SJSA1 (cell line): Measurements from ENCODE around the gene RAPGEF5. TPM values are rescaled to one million over a fixed set of nuclear protein-coding genes. Genes with fewer than 3 reads are reported as not detected.

Experiments
- DNase-seq, 2 experiments: peaks; one replicate each; pipeline ENCODE4 v3.0.0-alpha.2; 2015 to 2020; ENCODE audit warnings: low spot score in 2 of 2, low read depth in 1 of 2
- H3K27ac ChIP-seq: fragments of 250-450 bp; sonication (Bioruptor Pico); 2 replicates; pipeline ENCODE4 v1.5.1; 2020; ENCODE audit warnings: mild to moderate bottlenecking, moderate library complexity
- H3K27me3 ChIP-seq: fragments of 250-450 bp; sonication (Bioruptor Pico); replicated peaks from 2 replicates; pipeline ENCODE4 v1.5.1; 2020; ENCODE audit warnings: mild to moderate bottlenecking, moderate library complexity
- H3K36me3 ChIP-seq: fragments of 250-450 bp; sonication (Bioruptor Pico); 2 replicates; pipeline ENCODE4 v1.5.1; 2020; ENCODE audit warnings: mild to moderate bottlenecking
- H3K4me1 ChIP-seq: fragments of 250-450 bp; sonication (Bioruptor Pico); replicated peaks from 2 replicates; pipeline ENCODE4 v1.6.1; 2021; ENCODE audit warnings: mild to moderate bottlenecking
- H3K4me3 ChIP-seq: fragments of 250-450 bp; sonication (Bioruptor Pico); 2 replicates; pipeline ENCODE4 v1.5.1; 2020; ENCODE audit warnings: mild to moderate bottlenecking
- H3K9me3 ChIP-seq: fragments of 250-450 bp; sonication (Bioruptor Pico); replicated peaks from 2 replicates; pipeline ENCODE4 v1.5.1; 2020; ENCODE audit warnings: mild to moderate bottlenecking
- total RNA-seq: library from RNA; depleted of rRNA; stranded (reverse); fragments of >200 nt; shearing (Covaris generic); gene quantifications from 2 replicates; pipeline ENCODE4 v1.2.3, GENCODE V29; 2014

Gene RAPGEF5
- total RNA-seq, 1 experiment from 2014 or later, result 0.03 TPM

GRCh38 chr7:22329816-22330524 lies 27.0 kb downstream of the RAPGEF5 start:
- no peak for DNase-seq

GRCh38 chr7:22326181-22326580 lies 30.8 kb downstream of the RAPGEF5 start:
- Histone ChIP-seq H3K27me3 (no peaks in the 10 kb centered on the region), H3K27ac (no peak overlapping the region), H3K4me1 (no peaks in the 10 kb centered on the region), H3K4me3 (no peak overlapping the region), H3K9me3 (no peaks in the 10 kb centered on the region), H3K36me3 (no peaks in the 10 kb centered on the region)
- no peak for DNase-seq

More at GRCh38 chr7:22329816-22330524, 27.0 kb downstream of the RAPGEF5 start:
- no peak overlapping the region for H3K27ac ChIP-seq
- no peaks in the 10 kb centered on the region for H3K27me3 ChIP-seq
- H3K4me1 ChIP-seq, result no peaks in the 10 kb centered on the region
- H3K4me3 ChIP-seq, result no peak overlapping the region
- H3K36me3 ChIP-seq, result no peaks in the 10 kb centered on the region
- no peaks in the 10 kb centered on the region for H3K9me3 ChIP-seq

GRCh38 chr7:22325671-22326070 lies 31.3 kb downstream of the RAPGEF5 start:
- no peaks in the 10 kb centered on the region for H3K36me3 ChIP-seq
- no peak overlapping the region for H3K27ac ChIP-seq
- no peaks in the 10 kb centered on the region for H3K4me1 ChIP-seq
- no peak overlapping the region for H3K4me3 ChIP-seq
- DNase-seq, result no peak
- no peaks in the 10 kb centered on the region for H3K9me3 ChIP-seq
- no peaks in the 10 kb centered on the region for H3K27me3 ChIP-seq

GRCh38 chr7:22323714-22324113 lies 33.2 kb downstream of the RAPGEF5 start:
- no peak for DNase-seq
- H3K9me3 ChIP-seq, result no peaks in the 10 kb centered on the region
- no peak overlapping the region for H3K4me3 ChIP-seq
- no peaks in the 10 kb centered on the region for H3K4me1 ChIP-seq
- H3K36me3 ChIP-seq, result no peaks in the 10 kb centered on the region
- no peaks in the 10 kb centered on the region for H3K27me3 ChIP-seq
- H3K27ac ChIP-seq, result no peak overlapping the region

- no peaks in the 10 kb centered on the region for H3K27me3 ChIP-seq
- H3K9me3 ChIP-seq, result no peaks in the 10 kb centered on the region
- DNase-seq, result no peak
- no peaks in the 10 kb centered on the region for H3K36me3 ChIP-seq
- no peaks in the 10 kb centered on the region for H3K4me1 ChIP-seq
- H3K4me3 ChIP-seq, result no peak overlapping the region
- no peak overlapping the region for H3K27ac ChIP-seq
Measured at GRCh38 chr7:22320416-22320815, 36.5 kb downstream of the RAPGEF5 start.

- Histone ChIP-seq H3K4me3 (no peak overlapping the region), H3K9me3 (no peaks in the 10 kb centered on the region), H3K27me3 (no peaks in the 10 kb centered on the region), H3K4me1 (no peaks in the 10 kb centered on the region), H3K36me3 (no peaks in the 10 kb centered on the region), H3K27ac (no peak overlapping the region)
- DNase-seq, result no peak
Measured at GRCh38 chr7:22319424-22320403, 37.2 kb downstream of the RAPGEF5 start.

- H3K27ac ChIP-seq, result no peak overlapping the region
- no peak overlapping the region for H3K4me3 ChIP-seq
- H3K27me3 ChIP-seq, result no peaks in the 10 kb centered on the region
- no peaks in the 10 kb centered on the region for H3K9me3 ChIP-seq
- no peaks in the 10 kb centered on the region for H3K4me1 ChIP-seq
- DNase-seq, result no peak
- no peaks in the 10 kb centered on the region for H3K36me3 ChIP-seq
Measured at GRCh38 chr7:22318376-22318775, 38.6 kb downstream of the RAPGEF5 start.

GRCh38 chr7:22317632-22318031 lies 39.3 kb downstream of the RAPGEF5 start:
- no peaks in the 10 kb centered on the region for H3K27me3 ChIP-seq

GRCh38 chr7:22316914-22317313 lies 40.0 kb downstream of the RAPGEF5 start:
- Histone ChIP-seq H3K9me3 (no peaks in the 10 kb centered on the region), H3K27ac (no peak overlapping the region), H3K4me1 (no peaks in the 10 kb centered on the region), H3K36me3 (no peaks in the 10 kb centered on the region), H3K27me3 (no peaks in the 10 kb centered on the region), H3K4me3 (no peak overlapping the region)
- no peak for DNase-seq

More at GRCh38 chr7:22317632-22318031, 39.3 kb downstream of the RAPGEF5 start:
- H3K4me1 ChIP-seq, result no peaks in the 10 kb centered on the region
- DNase-seq, result no peak
- no peak overlapping the region for H3K27ac ChIP-seq
- no peaks in the 10 kb centered on the region for H3K9me3 ChIP-seq
- H3K4me3 ChIP-seq, result no peak overlapping the region
- no peaks in the 10 kb centered on the region for H3K36me3 ChIP-seq

GRCh38 chr7:22307816-22308215 lies 49.1 kb downstream of the RAPGEF5 start:
- no peaks in the 10 kb centered on the region for H3K27me3 ChIP-seq
- H3K9me3 ChIP-seq, result no peaks in the 10 kb centered on the region
- no peak overlapping the region for H3K27ac ChIP-seq
- no peak overlapping the region for H3K4me3 ChIP-seq
- no peak for DNase-seq
- no peaks in the 10 kb centered on the region for H3K36me3 ChIP-seq
- H3K4me1 ChIP-seq, result no peaks in the 10 kb centered on the region

GRCh38 chr7:22305706-22306105 lies 51.2 kb downstream of the RAPGEF5 start:
- H3K27me3 ChIP-seq, result no peaks in the 10 kb centered on the region
- no peak for DNase-seq
- no peaks in the 10 kb centered on the region for H3K9me3 ChIP-seq
- H3K36me3 ChIP-seq, result no peaks in the 10 kb centered on the region
- no peaks in the 10 kb centered on the region for H3K4me1 ChIP-seq
- H3K27ac ChIP-seq, result no peak overlapping the region
- no peak overlapping the region for H3K4me3 ChIP-seq

GRCh38 chr7:22302951-22303423 lies 54.0 kb downstream of the RAPGEF5 start:
- H3K27me3 ChIP-seq, result no peaks in the 10 kb centered on the region
- H3K27ac ChIP-seq, result no peak overlapping the region
- no peaks in the 10 kb centered on the region for H3K4me1 ChIP-seq
- no peaks in the 10 kb centered on the region for H3K36me3 ChIP-seq
- no peak for DNase-seq
- no peak overlapping the region for H3K4me3 ChIP-seq
- no peaks in the 10 kb centered on the region for H3K9me3 ChIP-seq

- DNase-seq, result no peak
- no peaks in the 10 kb centered on the region for H3K27me3 ChIP-seq
- H3K27ac ChIP-seq, result no peak overlapping the region
- H3K4me3 ChIP-seq, result no peak overlapping the region
- H3K4me1 ChIP-seq, result no peaks in the 10 kb centered on the region
- H3K36me3 ChIP-seq, result no peaks in the 10 kb centered on the region
- H3K9me3 ChIP-seq, result no peaks in the 10 kb centered on the region
Measured at GRCh38 chr7:22302193-22302592, 54.8 kb downstream of the RAPGEF5 start.

- Histone ChIP-seq H3K9me3 (no peaks in the 10 kb centered on the region), H3K27ac (no peak overlapping the region), H3K4me1 (no peaks in the 10 kb centered on the region), H3K4me3 (no peak overlapping the region), H3K27me3 (no peaks in the 10 kb centered on the region), H3K36me3 (no peaks in the 10 kb centered on the region)
- DNase-seq, result no peak
Measured at GRCh38 chr7:22301790-22302189, 55.2 kb downstream of the RAPGEF5 start.
